Hematopoietic multipotent progenitor cell treated with erythropoietin and hydrocortisone succinate and interleukin-3 and kit ligand, for 6 days (in vitro differentiated cells): Measurements from ENCODE around the gene BET1.

Source experiments
- DNase-seq: peaks from one replicate; pipeline ENCODE4 v3.0.0-alpha.2; 2015

Gene BET1

GRCh38 chr7:93955304-93955703 is 48.9 kb downstream of the BET1 start:
- DNase-seq, result no peak

DNA sequence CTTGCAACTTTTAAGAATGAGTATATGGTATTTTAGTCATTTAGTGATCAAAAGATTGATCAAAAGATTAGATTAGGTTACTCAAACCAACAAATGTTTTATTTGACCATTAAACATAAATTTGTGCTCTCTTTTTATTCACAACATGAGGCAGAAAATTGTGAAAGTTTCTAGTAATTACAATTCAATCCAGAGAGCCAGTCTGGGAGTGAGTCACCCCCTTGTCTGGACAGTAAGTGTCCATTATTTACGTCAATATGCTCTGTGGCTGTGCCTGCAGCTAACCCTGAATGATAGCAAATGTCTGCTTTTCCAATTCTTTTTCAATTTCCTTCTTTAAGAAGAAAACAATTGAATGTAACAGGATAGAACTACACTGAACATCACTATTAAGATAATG is 54.7 kb downstream of the BET1 start:
- DNase-seq, result no peak

DNA sequence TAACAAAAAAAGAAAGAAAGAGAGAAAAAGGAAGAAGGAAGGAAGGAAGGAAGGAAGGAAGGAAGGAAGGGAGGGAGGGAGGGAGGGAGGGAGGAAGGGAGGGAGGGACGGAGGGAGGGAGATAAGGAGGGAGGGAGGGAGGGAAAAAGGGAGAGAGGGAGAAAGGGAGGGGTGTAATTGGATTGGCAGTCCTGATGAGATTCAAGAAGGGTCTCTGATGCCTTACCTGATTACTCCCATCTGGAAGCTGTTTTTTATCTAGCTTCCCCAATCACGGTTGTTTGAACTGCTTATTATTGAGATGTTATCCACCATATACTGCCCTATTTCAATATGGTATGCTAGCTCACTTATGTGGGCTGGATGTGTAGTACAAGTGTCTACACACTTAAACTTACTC is 55.3 kb downstream of the BET1 start:
- DNase-seq, result no peak

- DNase-seq, result no peak
Measured at GRCh38 chr7:93948106-93948505, 56.0 kb downstream of the BET1 start.

DNA sequence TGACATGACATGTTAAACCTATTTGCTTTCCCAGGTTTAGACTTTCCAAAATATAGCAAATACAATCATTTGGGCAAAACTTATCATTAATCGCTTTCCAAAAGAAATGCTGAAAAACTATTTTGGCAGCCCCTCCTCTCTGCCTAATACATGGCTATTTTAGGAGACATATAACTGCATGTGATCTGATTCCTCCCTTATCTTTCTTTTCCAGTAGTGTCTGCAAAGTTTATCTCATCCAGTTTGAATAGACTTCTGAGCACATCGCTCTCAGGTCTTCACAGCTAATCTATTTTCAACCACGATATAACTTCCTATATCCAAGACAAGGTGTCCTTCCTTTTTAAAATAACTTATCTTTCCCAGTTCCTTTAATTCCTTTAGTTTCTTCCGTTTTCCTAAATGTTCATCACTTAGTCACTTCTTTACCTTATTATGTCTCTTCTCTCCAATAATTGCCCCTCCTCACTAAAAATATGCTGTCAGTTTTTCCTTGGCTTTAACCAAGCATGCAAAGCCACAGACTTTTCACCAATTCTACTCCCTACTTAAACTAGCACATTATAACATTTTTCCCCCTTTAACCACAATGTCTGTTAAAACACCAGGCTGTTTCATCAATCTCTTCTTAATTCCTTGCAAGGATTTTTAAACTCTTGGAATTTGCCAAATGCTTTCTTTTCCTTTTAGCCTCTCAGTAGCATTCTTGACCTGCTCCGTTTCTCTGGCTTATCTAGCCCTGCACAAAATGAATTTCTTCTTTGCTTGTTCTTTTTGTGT is 58.2 kb downstream of the BET1 start:
- peak; percentile 43 for DNase-seq

DNA sequence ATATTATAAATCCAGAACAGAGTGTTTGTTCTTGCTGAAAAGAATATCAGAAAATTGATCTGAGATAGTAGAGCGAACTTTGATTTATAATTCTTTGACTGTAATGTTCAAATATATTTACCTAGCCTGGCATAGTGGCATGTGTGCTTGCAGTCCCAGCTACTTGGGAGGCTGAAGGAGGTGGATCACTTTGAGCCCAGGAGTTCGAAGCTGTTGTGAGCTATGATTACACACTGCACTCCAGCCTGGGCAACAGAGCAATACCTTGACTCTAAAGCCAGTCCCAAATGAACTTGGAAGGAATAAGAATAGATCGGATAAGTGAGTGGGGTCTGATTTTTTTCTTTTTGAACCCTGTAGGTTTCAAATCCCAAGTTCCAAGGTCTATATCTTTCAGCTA is 59.1 kb downstream of the BET1 start:
- DNase-seq, result no peak

- DNase-seq, result peak; percentile 25
Measured at GRCh38 chr7:93944673-93945072, 59.5 kb downstream of the BET1 start.

GRCh38 chr7:93943816-93944540 is 60.2 kb downstream of the BET1 start:
- no peak for DNase-seq
